OCI-LY7 (cell line): ENCODE results near the gene SH3GLB2. TPM values are rescaled to one million over a fixed set of nuclear protein-coding genes. Genes with fewer than 3 reads are reported as not detected.

Experiments used
- BruUV-seq: library from RNA; stranded (reverse); fragments of 400-500 nt; replicated peaks from 2 replicates; lab custom pipeline; 2021; lab: Mats Ljungman, UMichigan
- CTCF ChIA-PET: fragments of 300-600 bp; sonication (Branson Sonifier 250); formaldehyde crosslinking; loops from one replicate; lab custom pipeline; 2022; ENCODE audit warnings: antibody characterized with exemption; ENCODE audit not compliant: unreplicated experiment; lab: Charles Lee
- POLR2A ChIA-PET: fragments of 300-600 bp; sonication (Branson Sonifier 250); formaldehyde crosslinking; loops from one replicate; lab custom pipeline; 2022; ENCODE audit warnings: antibody characterized with exemption; lab: Charles Lee
- DNase-seq: peaks from one replicate; pipeline ENCODE4 v3.0.0-alpha.2; 2015; ENCODE audit warnings: low spot score
- H2AFZ ChIP-seq: fragments of 200-600 bp; sonication (generic), shearing (Covaris generic); 2 replicates; pipeline ENCODE4 v1.6.1; 2014; ENCODE audit warnings: mild to moderate bottlenecking, antibody characterized with exemption, low read length, moderate library complexity
- H3K27ac ChIP-seq: fragments of 200-600 bp; sonication (generic); 2 replicates; pipeline ENCODE4 v1.5.1; 2014; ENCODE audit warnings: mixed run types, low read depth, mild to moderate bottlenecking, moderate library complexity, low read length, inconsistent platforms; ENCODE audit not compliant: poor library complexity, severe bottlenecking
- H3K36me3 ChIP-seq: fragments of 200-600 bp; sonication (generic); 2 replicates; pipeline ENCODE4 v1.6.1; 2014; ENCODE audit warnings: mild to moderate bottlenecking, antibody characterized with exemption, low read length, moderate library complexity, mixed read lengths; ENCODE audit not compliant: insufficient read depth
- H3K4me1 ChIP-seq: fragments of 200-600 bp; sonication (generic); 2 replicates; pipeline ENCODE4 v1.5.1; 2014; ENCODE audit warnings: mild to moderate bottlenecking, low read length; ENCODE audit not compliant: insufficient read depth, poor library complexity, severe bottlenecking
- H3K4me2 ChIP-seq: fragments of 200-600 bp; sonication (generic); 2 replicates; pipeline ENCODE4 v1.6.1; 2014; ENCODE audit warnings: mild to moderate bottlenecking, low read length
- H3K4me3 ChIP-seq: fragments of 200-600 bp; sonication (generic); 2 replicates; pipeline ENCODE4 v1.5.1; 2014; ENCODE audit warnings: mild to moderate bottlenecking, low read depth, low read length; ENCODE audit not compliant: poor library complexity, severe bottlenecking
- H3K79me2 ChIP-seq: fragments of 200-600 bp; sonication (generic); 2 replicates; pipeline ENCODE4 v1.6.1; 2016; ENCODE audit warnings: low read depth, mild to moderate bottlenecking, low read length, moderate library complexity, mixed read lengths; ENCODE audit not compliant: insufficient read depth
- H3K9me2 ChIP-seq: fragments of 200-600 bp; sonication (generic); 2 replicates; pipeline ENCODE4 v1.6.1; 2016; ENCODE audit warnings: mild to moderate bottlenecking, low read length, mixed read lengths; ENCODE audit not compliant: insufficient read depth
- H3K9me3 ChIP-seq: fragments of 200-600 bp; sonication (generic); 2 replicates; pipeline ENCODE4 v1.6.1; 2014; ENCODE audit warnings: mild to moderate bottlenecking, mixed run types, low read length, mixed read lengths
- H4K20me1 ChIP-seq: fragments of 200-600 bp; sonication (generic); 2 replicates; pipeline ENCODE4 v1.6.1; 2014; ENCODE audit warnings: mild to moderate bottlenecking, antibody characterized with exemption, low read length, moderate library complexity, mixed read lengths; ENCODE audit not compliant: insufficient read depth
- CTCF ChIP-seq: fragments of 200-600 bp; sonication (generic); conservative IDR thresholded peaks from 2 replicates; pipeline ENCODE4 v1.5.1; 2014; ENCODE audit warnings: mild to moderate bottlenecking, antibody characterized with exemption, low read length, moderate library complexity, mixed read lengths
- EZH2phosphoT487 ChIP-seq: fragments of 200-600 bp; sonication (generic); IDR thresholded peaks from 2 replicates; pipeline ENCODE4 v1.6.1; 2018; ENCODE audit warnings: low read depth, borderline replicate concordance, mild to moderate bottlenecking, mixed run types, antibody characterized with exemption, low read length, moderate library complexity, mixed read lengths
- intact Hi-C: fragments of 100-400 bp; cut with micrococcal nuclease; formaldehyde crosslinking; loops from one replicate; pipeline ENCODE4 v1.10.0; 2022; ENCODE audit not compliant: unreplicated experiment
- total RNA-seq, 2 experiments: library from RNA; depleted of rRNA in 1 of 2; stranded (reverse); fragments of >200 nt in 1 of 2; shearing (Covaris generic) in 1 of 2; gene quantifications; 2 replicates each; pipeline ENCODE4 v1.2.3, GENCODE V29; 2014 to 2022

Gene SH3GLB2
- total RNA-seq, 2 experiments from 2014 or later = 58.4 to 92.6 TPM

- Histone ChIP-seq H3K4me1 (no peaks in the 10 kb centered on the region), H3K4me2 (no peak overlapping the region), H3K79me2 (no peaks in the 10 kb centered on the region), H3K9me3 (no peaks in the 10 kb centered on the region), H3K27ac (no peak overlapping the region), H3K4me3 (no peak overlapping the region), H4K20me1 (no peaks in the 10 kb centered on the region), H3K9me2 (no peaks in the 10 kb centered on the region), H2AFZ (no peak overlapping the region), H3K36me3 (peaks cover 64% of the 10 kb centered on the region)
- ChIA-PET POLR2A (interaction anchor here (0.5 kb wide), 1 partner anchor 12 kb away, joined by 3 read pairs; no protein-coding TSS in a partner anchor), CTCF (interaction anchor here (0.6 kb wide), 1 partner anchor 493 kb away, joined by 4 read pairs; no protein-coding TSS in a partner anchor)
- BruUV-seq = no TSS peak
- DNase-seq = no peak
- intact Hi-C loops = loop anchor here (5.0 kb wide), 1 partner anchor 146 kb away; no protein-coding TSS in a partner anchor
- TF ChIP-seq EZH2phosphoT487 = no peak
- TF ChIP-seq CTCF = no peak
These were observed 20.2 kb downstream of the SH3GLB2 start for GRCh38 chr9:129007766-129008468.

- Histone ChIP-seq H3K9me2 (no peaks in the 10 kb centered on the region), H4K20me1 (no peaks in the 10 kb centered on the region), H3K4me1 (no peaks in the 10 kb centered on the region), H3K4me3 (no peak overlapping the region), H3K9me3 (no peaks in the 10 kb centered on the region), H3K4me2 (no peak overlapping the region), H2AFZ (no peak overlapping the region), H3K36me3 (peaks cover 71% of the 10 kb centered on the region), H3K27ac (no peak overlapping the region), H3K79me2 (no peaks in the 10 kb centered on the region)
- no TSS peak for BruUV-seq
- ChIA-PET POLR2A (interaction anchor here (0.6 kb wide), 1 partner anchor 26 kb away, joined by 3 read pairs; no protein-coding TSS in a partner anchor), CTCF (no interaction called here)
- intact Hi-C loops = loop anchor here (5.0 kb wide), 1 partner anchor 145 kb away; no protein-coding TSS in a partner anchor
- TF ChIP-seq CTCF (peak; percentile 67), EZH2phosphoT487 (no peak)
- no peak for DNase-seq
These were observed 20.9 kb downstream of the SH3GLB2 start for GRCh38 chr9:129007035-129007765.
